Type B pancreatic cell (in vitro differentiated cells): ENCODE results near the gene LIMS1. TPM values are rescaled to one million over a fixed set of nuclear protein-coding genes. Genes with fewer than 3 reads are reported as not detected.
"Not testable (repeated sequence)": the region's sequence is repeated elsewhere in the genome, so short reads cannot be mapped to it uniquely, and the experiment has no call there.

Experiments
- DNase-seq: peaks from one replicate; pipeline ENCODE4 v3.0.0; 2021; ENCODE audit warnings: mixed read lengths; ENCODE audit not compliant: unreplicated experiment; ENCODE audit errors: extremely low spot score
- H3K27ac Mint-ChIP-seq: 2 replicates; pipeline ENCODE4 v1.8.0; 2021; ENCODE audit warnings: mild to moderate bottlenecking, mixed read lengths
- H3K27me3 Mint-ChIP-seq: 2 replicates; pipeline ENCODE4 v1.8.0; 2021; ENCODE audit warnings: mixed read lengths
- H3K36me3 Mint-ChIP-seq: 2 replicates; pipeline ENCODE4 v1.8.0; 2021; ENCODE audit warnings: mixed read lengths
- H3K4me1 Mint-ChIP-seq: one replicate; pipeline ENCODE4 v1.8.0; 2021; ENCODE audit warnings: mixed read lengths; ENCODE audit not compliant: unreplicated experiment
- H3K4me3 Mint-ChIP-seq: 2 replicates; pipeline ENCODE4 v1.8.0; 2021; ENCODE audit warnings: mild to moderate bottlenecking, mixed read lengths
- H3K9me3 Mint-ChIP-seq: 2 replicates; pipeline ENCODE4 v1.8.0; 2021; ENCODE audit warnings: mixed read lengths
- CTCF ChIP-seq: fragments of 200-600 bp; sonication (generic); conservative IDR thresholded peaks from 2 replicates; pipeline ENCODE4 v1.5.0; 2021; ENCODE audit warnings: antibody characterized with exemption, mild to moderate bottlenecking
- long read RNA-seq: library from polyadenylated mRNA; unstranded; transcript quantifications from one replicate; pipeline ENCODE4 v2.0.0, GENCODE V29; 2020
- total RNA-seq: library from RNA; stranded (reverse); gene quantifications from 2 replicates; pipeline ENCODE4 v1.2.1, GENCODE V29; 2021; ENCODE audit warnings: low replicate concordance

LIMS1 gene, protein sequence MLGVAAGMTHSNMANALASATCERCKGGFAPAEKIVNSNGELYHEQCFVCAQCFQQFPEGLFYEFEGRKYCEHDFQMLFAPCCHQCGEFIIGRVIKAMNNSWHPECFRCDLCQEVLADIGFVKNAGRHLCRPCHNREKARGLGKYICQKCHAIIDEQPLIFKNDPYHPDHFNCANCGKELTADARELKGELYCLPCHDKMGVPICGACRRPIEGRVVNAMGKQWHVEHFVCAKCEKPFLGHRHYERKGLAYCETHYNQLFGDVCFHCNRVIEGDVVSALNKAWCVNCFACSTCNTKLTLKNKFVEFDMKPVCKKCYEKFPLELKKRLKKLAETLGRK
- total RNA-seq: 40.9 and 43.5 TPM in 2 replicates
- long read RNA-seq, full-length matches to known transcripts: 65 of 79 reads
- long read RNA-seq, partial matches to known transcripts: 8 of 79 reads
- long read RNA-seq, other reads (novel, unspliced or antisense): 6 of 79 reads

GRCh38 chr2:108533832-108534583, at the start of gene LIMS1:
LIMS1 (plus strand) TSS chr2:108534470; CDS start chr2:108534563, 93 bp downstream.
- Mint-ChIP-seq H3K27ac (peak within 1 kb of the TSS; percentile 97), H3K4me1 (peaks cover 43% of the 10 kb centered on the region), H3K9me3 (no peaks in the 10 kb centered on the region), H3K36me3 (no peaks in the 10 kb centered on the region), H3K4me3 (peak within 1 kb of the TSS; percentile 99), H3K27me3 (no peaks in the 10 kb centered on the region)
- peak; percentile 17 for TF ChIP-seq CTCF
- DNase-seq: peak; percentile 89

GRCh38 chr2:108485253-108485652, 49.0 kb upstream of the LIMS1 start:
- Mint-ChIP-seq H3K4me3 (no peak overlapping the region), H3K27me3 (no peaks in the 10 kb centered on the region)
- TF ChIP-seq CTCF: no peak

DNA sequence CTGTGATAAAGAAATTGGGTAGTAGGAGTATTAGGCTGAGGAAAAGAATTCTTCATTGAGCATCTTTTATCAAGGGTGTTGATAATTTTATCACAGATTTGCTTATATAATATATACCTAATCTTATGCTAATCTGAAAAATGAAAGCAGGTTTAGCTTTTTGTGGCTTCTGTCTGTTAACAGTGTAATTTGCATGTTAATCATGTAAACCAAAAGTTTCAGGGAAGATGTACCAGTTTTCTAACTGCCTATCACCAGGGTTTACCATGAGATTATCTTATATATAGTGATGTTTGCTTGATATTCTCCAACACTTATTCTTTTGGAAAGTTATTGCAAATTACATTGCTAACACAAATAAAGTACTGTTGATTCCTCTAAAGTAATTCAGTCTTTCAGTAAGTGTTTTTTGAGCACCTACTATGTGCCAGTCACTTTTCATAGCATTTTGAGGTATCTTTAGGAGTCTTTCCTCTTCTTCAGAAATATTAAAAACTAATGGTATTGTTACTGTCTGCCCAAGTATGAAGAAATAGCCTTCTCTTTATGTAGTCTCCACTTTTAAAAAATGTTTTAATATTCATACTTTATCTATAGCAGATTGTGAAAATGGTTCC, 43.7 kb upstream of the LIMS1 start:
- H3K4me1 Mint-ChIP-seq: no peaks in the 10 kb centered on the region
- no peaks in the 10 kb centered on the region for H3K27me3 Mint-ChIP-seq
- no peak for TF ChIP-seq CTCF
- no peaks in the 10 kb centered on the region for H3K9me3 Mint-ChIP-seq
- no peak for DNase-seq
- no peak overlapping the region for H3K27ac Mint-ChIP-seq
- no peak overlapping the region for H3K4me3 Mint-ChIP-seq
- H3K36me3 Mint-ChIP-seq: peaks cover 17% of the 10 kb centered on the region

More at GRCh38 chr2:108485253-108485652, 49.0 kb upstream of the LIMS1 start:
- no peaks in the 10 kb centered on the region for H3K4me1 Mint-ChIP-seq
- peaks cover 28% of the 10 kb centered on the region for H3K36me3 Mint-ChIP-seq
- DNase-seq: no peak
- H3K9me3 Mint-ChIP-seq: no peaks in the 10 kb centered on the region
- H3K27ac Mint-ChIP-seq: no peak overlapping the region

DNA sequence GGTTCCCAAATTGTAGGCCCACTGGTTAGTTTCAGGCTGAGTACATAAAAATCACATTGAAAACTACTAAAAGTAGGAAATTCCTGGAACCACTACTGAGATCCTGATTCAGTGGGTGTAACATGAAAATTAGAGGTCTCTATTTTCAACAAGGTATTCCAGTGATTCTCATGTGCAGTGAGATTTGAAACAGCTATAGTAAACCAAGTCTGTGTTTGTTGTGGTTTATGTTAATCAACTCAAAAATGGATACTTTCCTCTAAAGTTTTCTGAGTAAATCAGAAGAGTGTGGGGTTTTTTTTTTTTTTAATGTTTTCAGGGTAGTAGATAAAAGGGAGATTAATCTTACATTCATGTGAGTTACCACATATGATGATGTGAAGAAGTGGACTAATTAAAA, 42.4 kb upstream of the LIMS1 start:
- H3K36me3 Mint-ChIP-seq: peaks cover 17% of the 10 kb centered on the region
- DNase-seq: no peak
- H3K27me3 Mint-ChIP-seq: no peaks in the 10 kb centered on the region
- H3K4me1 Mint-ChIP-seq: no peaks in the 10 kb centered on the region
- H3K27ac Mint-ChIP-seq: no peak overlapping the region
- no peak overlapping the region for H3K4me3 Mint-ChIP-seq
- no peak for TF ChIP-seq CTCF
- no peaks in the 10 kb centered on the region for H3K9me3 Mint-ChIP-seq

DNA sequence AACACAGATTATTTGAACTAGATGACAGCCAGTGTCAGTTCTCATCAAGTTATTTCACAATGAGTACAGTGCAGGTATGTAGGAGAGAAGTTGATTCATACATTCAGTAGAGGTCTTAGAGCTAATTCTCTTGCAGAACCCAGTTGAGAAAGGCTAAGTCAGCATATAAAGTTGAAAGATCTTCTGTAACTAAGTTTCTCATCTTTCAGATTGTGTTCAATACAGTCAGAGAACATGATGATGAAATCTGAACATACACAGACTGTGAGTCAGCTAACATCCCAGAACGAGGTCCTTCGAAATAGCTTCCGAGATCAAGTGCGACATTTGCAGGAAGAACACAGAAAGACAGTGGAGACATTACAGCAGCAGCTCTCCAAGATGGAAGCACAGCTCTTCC, 41.9 kb upstream of the LIMS1 start:
- Mint-ChIP-seq H3K4me3 (no peak overlapping the region), H3K36me3 (peaks cover 17% of the 10 kb centered on the region), H3K27ac (peak overlapping the region; percentile 48), H3K4me1 (no peaks in the 10 kb centered on the region), H3K27me3 (no peaks in the 10 kb centered on the region), H3K9me3 (no peaks in the 10 kb centered on the region)
- TF ChIP-seq CTCF: no peak
- DNase-seq: no peak

GRCh38 chr2:108496167-108496566, 38.1 kb upstream of the LIMS1 start:
- H3K4me3 Mint-ChIP-seq, DNase-seq, H3K4me1 Mint-ChIP-seq, H3K27me3 Mint-ChIP-seq, H3K27ac Mint-ChIP-seq, H3K9me3 Mint-ChIP-seq: not testable (repeated sequence)
- peaks cover 19% of the 10 kb centered on the region for H3K36me3 Mint-ChIP-seq

DNA sequence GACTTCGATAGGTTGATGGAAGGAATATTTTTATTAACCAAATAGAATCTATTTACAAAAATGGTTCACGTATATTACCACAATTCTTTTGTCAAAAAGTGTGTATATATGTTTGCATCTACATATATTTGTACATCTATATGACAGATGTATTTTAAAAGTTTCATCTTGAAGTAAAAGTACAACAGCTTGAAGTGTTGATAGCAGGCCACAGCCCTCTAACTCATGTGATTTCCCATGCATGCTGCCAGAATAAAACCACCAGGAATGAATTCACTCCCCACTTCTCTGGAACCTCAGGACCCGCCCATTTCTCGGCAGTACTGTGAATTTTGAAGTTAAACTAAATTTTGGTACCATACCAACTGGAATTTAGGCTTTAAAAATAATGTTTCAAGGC, 26.6 kb upstream of the LIMS1 start:
- H3K4me1 Mint-ChIP-seq, H3K4me3 Mint-ChIP-seq, H3K27ac Mint-ChIP-seq, H3K27me3 Mint-ChIP-seq, H3K9me3 Mint-ChIP-seq, DNase-seq: not testable (repeated sequence)
- peaks cover 33% of the 10 kb centered on the region for H3K36me3 Mint-ChIP-seq

DNA sequence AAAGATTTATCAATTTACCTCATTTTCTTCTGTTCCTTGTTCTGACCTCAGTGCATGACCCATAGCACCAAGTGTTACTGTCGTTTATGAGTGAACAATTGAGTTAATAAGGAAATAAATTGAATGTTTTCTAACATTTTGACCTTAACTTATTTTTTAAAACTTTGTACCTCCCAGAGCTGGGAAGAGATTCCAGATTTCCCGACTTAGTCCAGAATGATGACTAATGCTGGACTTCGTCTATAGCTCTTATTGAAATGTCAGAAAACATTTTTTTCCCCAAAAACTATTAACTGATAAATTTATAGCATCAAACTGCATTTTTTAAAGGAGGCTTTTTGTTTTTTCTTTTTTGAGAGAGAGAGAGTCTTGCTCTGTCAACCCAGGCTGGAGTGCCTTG, 21.8 kb upstream of the LIMS1 start:
- not testable (repeated sequence) for H3K4me1 Mint-ChIP-seq, DNase-seq, H3K27ac Mint-ChIP-seq, H3K27me3 Mint-ChIP-seq, H3K4me3 Mint-ChIP-seq, H3K9me3 Mint-ChIP-seq
- H3K36me3 Mint-ChIP-seq: peaks cover 13% of the 10 kb centered on the region
